GM12875 (cell line): ENCODE measurements around the gene MLF2.
"Not testable (repeated sequence)": the region's sequence is repeated elsewhere in the genome, so short reads cannot be mapped to it uniquely, and the experiment has no call there.

Experiments
- H3K4me3 ChIP-seq: one replicate; pipeline ENCODE4 v1.5.1; 2011; ENCODE audit warnings: low read depth, low read length, control low read depth
- CTCF ChIP-seq: IDR thresholded peaks from 2 replicates; pipeline ENCODE4 v1.5.1; 2011; ENCODE audit warnings: low read depth, mild to moderate bottlenecking, control low read depth, inconsistent platforms, low read length, moderate library complexity, borderline replicate concordance; ENCODE audit not compliant: insufficient read depth

Gene MLF2

GRCh38 chr12:6708960-6709394 is 44.0 kb downstream of the MLF2 start:
- TF ChIP-seq CTCF = no peak
- no peak overlapping the region for H3K4me3 ChIP-seq

- H3K4me3 ChIP-seq = not testable (repeated sequence)
Measured at GRCh38 chr12:6708351-6708750, 44.6 kb downstream of the MLF2 start.

GRCh38 chr12:6703631-6704030 is 49.3 kb downstream of the MLF2 start:
- H3K4me3 ChIP-seq = no peak overlapping the region
- TF ChIP-seq CTCF = no peak

- no peak overlapping the region for H3K4me3 ChIP-seq
- TF ChIP-seq CTCF = no peak
Measured at GRCh38 chr12:6701078-6701768, 51.7 kb downstream of the MLF2 start.

GRCh38 chr12:6700646-6701051 is 52.3 kb downstream of the MLF2 start, which contains the start of gene PIANP:
Gene PIANP, minus strand, starts transcription at chr12:6700815. Its CDS starts 2,754 bp downstream, at chr12:6698061.
- TF ChIP-seq CTCF = no peak
- no peak within 1 kb of the TSS for H3K4me3 ChIP-seq

GRCh38 chr12:6699989-6700645 is 52.8 kb downstream of the MLF2 start:
- no peak overlapping the region for H3K4me3 ChIP-seq
- TF ChIP-seq CTCF = no peak

GRCh38 chr12:6699259-6699988 is 53.5 kb downstream of the MLF2 start:
- no peak overlapping the region for H3K4me3 ChIP-seq
- TF ChIP-seq CTCF = no peak
